Endothelial cell of umbilical vein (primary cell): ENCODE measurements around the gene WNT4. TPM values are rescaled to one million over a fixed set of nuclear protein-coding genes. Genes with fewer than 3 reads are reported as not detected.

Experiments used
- BruUV-seq: library from RNA; stranded (reverse); fragments of 400-500 nt; replicated peaks from 2 replicates; lab custom pipeline; 2021; lab: Mats Ljungman, UMichigan
- CTCF ChIA-PET: fragments of 300-600, 350-600 bp; sonication (Branson Sonifier 250); formaldehyde crosslinking; loops from one replicate; lab custom pipeline; 2021; ENCODE audit warnings: antibody characterized with exemption, inconsistent platforms; lab: Charles Lee
- POLR2A ChIA-PET: fragments of 300-600, 350-600 bp; sonication (Branson Sonifier 250); formaldehyde crosslinking; loops from one replicate; lab custom pipeline; 2021; ENCODE audit warnings: antibody characterized with exemption, inconsistent platforms; lab: Charles Lee
- DNase-seq: peaks from one replicate; pipeline ENCODE4 v3.0.0-alpha.2; 2011; ENCODE audit warnings: low read depth, low spot score
- FAIRE-seq: peaks from 2 replicates; lab custom pipeline; 2011; peaks lifted over from hg19 to GRCh38; lab: Jason Lieb, UNC
- H2AFZ ChIP-seq: 2 replicates; pipeline ENCODE4 v1.6.0; 2012; ENCODE audit warnings: low read depth, low read length, control low read depth, inconsistent platforms
- H3K27ac ChIP-seq: 2 replicates; pipeline ENCODE4 v1.5.1; 2011; ENCODE audit warnings: low read depth, mild to moderate bottlenecking, control low read depth, low read length, moderate library complexity; ENCODE audit not compliant: insufficient read depth
- H3K27me3 ChIP-seq, 2 experiments: 2 replicates each; pipeline versions ENCODE4 v1.6.0 to v1.6.1; 2011; ENCODE audit warnings: low read length in 2 of 2, mixed read lengths in 1 of 2; ENCODE audit not compliant: control insufficient read depth in 2 of 2, insufficient read depth in 2 of 2
- H3K36me3 ChIP-seq, 2 experiments: 2 replicates in 1 of 2; 3 replicates in 1 of 2; pipeline ENCODE4 v1.5.1; 2011; ENCODE audit warnings: low read length in 2 of 2, mild to moderate bottlenecking in 1 of 2, moderate library complexity in 1 of 2; ENCODE audit not compliant: control insufficient read depth in 2 of 2, insufficient read depth in 2 of 2; ENCODE audit errors: extremely low read depth in 1 of 2
- H3K4me1 ChIP-seq: 3 replicates; pipeline ENCODE4 v1.5.1; 2011; ENCODE audit warnings: mild to moderate bottlenecking, low read length; ENCODE audit not compliant: control insufficient read depth, insufficient read depth; ENCODE audit errors: extremely low read depth
- H3K4me2 ChIP-seq: 2 replicates; pipeline ENCODE4 v1.6.1; 2011; ENCODE audit warnings: low read length, control low read depth, mixed read lengths; ENCODE audit not compliant: insufficient read depth
- H3K4me3 ChIP-seq, 3 experiments: fragments of 200-600 bp in 1 of 3; sonication (generic), shearing (Covaris generic) in 1 of 3; replicated peaks in 1 of 3; 2 replicates each; pipeline ENCODE4 v1.5.1; 2011 to 2016; ENCODE audit warnings: control low read depth in 3 of 3, low read length in 3 of 3, mild to moderate bottlenecking in 2 of 3, inconsistent platforms in 1 of 3, low read depth in 1 of 3, moderate library complexity in 1 of 3; ENCODE audit not compliant: insufficient read depth in 1 of 3
- H3K79me2 ChIP-seq: 2 replicates; pipeline ENCODE4 v1.6.0; 2012; ENCODE audit warnings: low read length, inconsistent platforms; ENCODE audit not compliant: control insufficient read depth, insufficient read depth
- H3K9ac ChIP-seq: replicated peaks from 2 replicates; pipeline ENCODE3; 2011; ENCODE audit warnings: low read length, control low read depth; ENCODE audit not compliant: insufficient read depth; ENCODE audit errors: extremely low read depth
- H3K9me1 ChIP-seq: replicated peaks from 3 replicates; pipeline ENCODE4 v1.6.0; 2011; ENCODE audit warnings: mild to moderate bottlenecking, low read length; ENCODE audit not compliant: control insufficient read depth, insufficient read depth; ENCODE audit errors: extremely low read depth
- H3K9me3 ChIP-seq: replicated peaks from 2 replicates; pipeline ENCODE4 v1.5.1; 2012; ENCODE audit warnings: low read length, inconsistent platforms; ENCODE audit not compliant: control insufficient read depth, insufficient read depth
- H4K20me1 ChIP-seq: replicated peaks from 2 replicates; pipeline ENCODE3; 2011; ENCODE audit warnings: mild to moderate bottlenecking, low read length; ENCODE audit not compliant: control insufficient read depth, insufficient read depth; ENCODE audit errors: extremely low read depth
- CTCF ChIP-seq, 2 donors: IDR thresholded peaks; 1 replicate in 1 of 2; 2 replicates in 1 of 2; pipeline ENCODE4 v1.5.1; 2011; ENCODE audit warnings: low read length in 2 of 2, mild to moderate bottlenecking in 2 of 2, moderate library complexity in 2 of 2, control low read depth in 1 of 2, inconsistent platforms in 1 of 2, low read depth in 1 of 2; ENCODE audit not compliant: insufficient read depth in 1 of 2; ENCODE audit errors: extremely low read depth in 1 of 2
- EZH2 ChIP-seq: IDR thresholded peaks from 2 replicates; pipeline ENCODE4 v1.6.1; 2012; ENCODE audit warnings: borderline replicate concordance, low read depth, mild to moderate bottlenecking, moderate library complexity, low read length, inconsistent platforms; ENCODE audit not compliant: severe bottlenecking
- FOS ChIP-seq: IDR thresholded peaks from 2 replicates; pipeline ENCODE4 v1.6.1; 2011; ENCODE audit warnings: mild to moderate bottlenecking, low read length, moderate library complexity, borderline replicate concordance; ENCODE audit not compliant: insufficient read depth
- GATA2 ChIP-seq: IDR thresholded peaks from 2 replicates; pipeline ENCODE4 v1.7.0; 2011; ENCODE audit warnings: low read depth, mild to moderate bottlenecking, moderate library complexity, mixed read lengths, low read length; ENCODE audit not compliant: insufficient read length, insufficient read depth
- JUN ChIP-seq: IDR thresholded peaks from 2 replicates; pipeline ENCODE4 v1.6.1; 2011; ENCODE audit warnings: borderline replicate concordance, low read depth; ENCODE audit not compliant: insufficient read length, insufficient read depth
- MAX ChIP-seq: IDR thresholded peaks from 2 replicates; pipeline ENCODE4 v1.6.1; 2011; ENCODE audit not compliant: insufficient read depth, insufficient read length
- MYC ChIP-seq: IDR thresholded peaks from one replicate; pipeline ENCODE4 v1.6.1; 2011; ENCODE audit warnings: mild to moderate bottlenecking, low read depth, low read length
- POLR2A ChIP-seq: IDR thresholded peaks from 2 replicates; pipeline ENCODE4 v1.6.1; 2012; ENCODE audit warnings: low read depth, mild to moderate bottlenecking, control low read depth, low read length
- POLR2AphosphoS5 ChIP-seq: IDR thresholded peaks from 2 replicates; pipeline ENCODE4 v1.6.1; 2012; ENCODE audit warnings: low read depth, mild to moderate bottlenecking, control low read depth, low read length, moderate library complexity; ENCODE audit not compliant: insufficient read depth
- dilution Hi-C: fragments of 300-500 bp; cut with MboI; formaldehyde crosslinking; loops from one replicate; pipeline ENCODE4 v1.15.0; 2019; ENCODE audit warnings: low sequenced_read_pairs; ENCODE audit not compliant: extremely low pct_ligation_motif_present
- intact Hi-C: fragments of 100-400 bp; cut with micrococcal nuclease; formaldehyde crosslinking; loops from one replicate; pipeline ENCODE4 v1.10.0; 2022
- polyA plus RNA-seq, 4 experiments: library from polyadenylated mRNA; depleted of rRNA in 3 of 4; stranded (reverse) in 3 of 4; unstranded in 1 of 4; fragments of >200 nt; gene quantifications; 2 replicates each; pipeline versions ENCODE4 v1.2.1 to v1.2.3, GENCODE V29; 2011 to 2012; ENCODE audit warnings: missing spikeins in 1 of 4
- total RNA-seq: library from RNA; stranded (reverse); gene quantifications from 2 replicates; pipeline ENCODE4 v1.2.3, GENCODE V29; 2021

The WNT4 gene
- total and polyA plus RNA-seq, 2 donors (not counting 3 experiments of a cell fraction or from before 2014, with no cell fraction given): 0.06 TPM; not detected in 1

DNA sequence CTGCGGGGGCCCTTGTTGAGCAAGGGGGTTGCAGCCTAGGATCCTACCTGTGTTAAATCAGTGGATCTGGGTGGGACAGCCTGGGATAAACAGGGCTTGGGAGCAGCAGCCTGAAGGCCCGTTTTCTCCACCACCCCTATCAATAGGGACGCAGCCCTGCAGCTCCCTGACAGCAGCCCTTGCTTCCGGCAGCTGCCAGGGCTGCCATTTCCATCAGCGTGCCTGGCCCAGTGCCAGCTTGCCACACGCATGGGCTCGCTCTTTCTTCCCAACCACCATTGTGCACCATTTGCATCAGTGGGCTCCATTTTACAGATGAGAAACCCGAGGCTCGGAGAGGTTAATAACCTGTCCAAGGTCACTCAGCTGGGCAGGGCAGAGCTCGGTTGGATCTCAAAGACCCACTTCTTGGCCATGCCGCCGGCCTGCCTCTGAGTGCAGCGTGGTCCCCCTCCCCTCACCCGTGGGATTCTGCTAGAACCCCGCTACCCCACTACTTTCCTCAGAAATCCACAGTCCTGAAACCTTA is 3.8 kb downstream of the WNT4 start:
- CTCF ChIA-PET: interaction anchor here (1.7 to 6.3 kb wide), 2 partner anchors 7 to 33 kb away, joined by 7 to 54 read pairs; no protein-coding TSS in a partner anchor
- H3K4me3 ChIP-seq: no peak overlapping the region
- POLR2A ChIA-PET: no interaction called here

More for the DNA sequence above, 3.8 kb downstream of the WNT4 start:
- Histone ChIP-seq H3K27me3 (peaks cover 20 to 21% of the 10 kb centered on the region in 2 experiments), H3K4me1 (peaks cover 4% of the 10 kb centered on the region), H3K9me1 (no peaks in the 10 kb centered on the region), H3K9me3 (no peaks in the 10 kb centered on the region), H4K20me1 (no peaks in the 10 kb centered on the region), H3K4me2 (no peak overlapping the region), H3K36me3 (no peaks in the 10 kb centered on the region), H3K9ac (no peak overlapping the region), H3K79me2 (no peaks in the 10 kb centered on the region), H2AFZ (no peak overlapping the region), H3K27ac (no peak overlapping the region)
- no peak for FAIRE-seq
- intact Hi-C loops (no loop called here), dilution Hi-C loops (no loop called here)
- DNase-seq: no peak
- no TSS peak for BruUV-seq
- TF ChIP-seq GATA2: no peak
- no peak for TF ChIP-seq EZH2
- TF ChIP-seq MYC: no peak
- TF ChIP-seq POLR2A: no peak
- TF ChIP-seq POLR2AphosphoS5: no peak
- no peak for TF ChIP-seq MAX
- TF ChIP-seq JUN: no peak
- TF ChIP-seq FOS: no peak
- no peak for TF ChIP-seq CTCF (IDR thresholded peaks at IDR 0.05; ENCODE audit: extremely low read depth in 1 of 2, insufficient read depth in 1 of 2, low read depth in 1 of 2, low read length in 2 of 2)
